GM23338 (cell line): Measurements from ENCODE around the gene TFDP1. TPM values are rescaled to one million over a fixed set of nuclear protein-coding genes. Genes with fewer than 3 reads are reported as not detected.
A peak's percentile ranks its signal among the peaks of the same experiment; 100 is the strongest.

ENCODE experiments used
- ATAC-seq: fragments of 200-7000 bp; cut with Tn5 transposase; 3 replicates; pipeline ENCODE4 v1.9.1; 2020
- DNase-seq: peaks from one replicate; pipeline ENCODE4 v3.0.0-alpha.2; 2015; ENCODE audit warnings: low spot score
- H2AFZ ChIP-seq: fragments of 200-600 bp; sonication (generic); 2 replicates; pipeline ENCODE4 v1.8.0; 2016; ENCODE audit warnings: antibody characterized with exemption, mild to moderate bottlenecking, moderate library complexity
- H3F3A ChIP-seq: fragments of 200-600 bp; sonication (generic); replicated peaks from 2 replicates; pipeline ENCODE4 v1.8.0; 2017; ENCODE audit warnings: antibody characterized with exemption, mixed run types, low read depth
- H3K27ac ChIP-seq: fragments of 200-600 bp; sonication (generic); 2 replicates; pipeline ENCODE4 v1.6.1; 2016; ENCODE audit warnings: low read depth
- H3K27me3 ChIP-seq: fragments of 200-600 bp; sonication (generic); 2 replicates; pipeline ENCODE4 v1.8.0; 2016; ENCODE audit warnings: mild to moderate bottlenecking, mixed run types, moderate library complexity; ENCODE audit not compliant: insufficient read depth
- H3K36me3 ChIP-seq: fragments of 200-600 bp; sonication (generic); 2 replicates; pipeline ENCODE4 v1.8.0; 2016; ENCODE audit warnings: mild to moderate bottlenecking; ENCODE audit not compliant: insufficient read depth
- H3K4me1 ChIP-seq: fragments of 200-600 bp; sonication (generic); 2 replicates; pipeline ENCODE4 v1.8.0; 2016; ENCODE audit warnings: mild to moderate bottlenecking, moderate library complexity; ENCODE audit not compliant: insufficient read depth
- H3K4me2 ChIP-seq: fragments of 200-600 bp; sonication (generic); 2 replicates; pipeline ENCODE4 v1.7.1; 2017; ENCODE audit warnings: mixed run types
- H3K4me3 ChIP-seq: fragments of 200-600 bp; sonication (generic); 2 replicates; pipeline ENCODE4 v1.6.1; 2016; ENCODE audit warnings: mixed run types
- H3K79me2 ChIP-seq: fragments of 200-600 bp; sonication (generic); replicated peaks from 2 replicates; pipeline ENCODE4 v1.8.0; 2017; ENCODE audit warnings: mild to moderate bottlenecking; ENCODE audit not compliant: insufficient read depth
- H3K9me2 ChIP-seq: fragments of 200-600 bp; sonication (generic); 2 replicates; pipeline ENCODE4 v1.8.0; 2017; ENCODE audit not compliant: insufficient read depth
- H4K20me1 ChIP-seq: fragments of 200-600 bp; sonication (generic); replicated peaks from 2 replicates; pipeline ENCODE4 v1.8.0; 2017; ENCODE audit warnings: mild to moderate bottlenecking; ENCODE audit not compliant: insufficient read depth
- H3K27ac Mint-ChIP-seq: 2 replicates; pipeline ENCODE4 v1.8.0; 2020; ENCODE audit warnings: inconsistent platforms, mild to moderate bottlenecking, moderate library complexity, mixed read lengths
- H3K27me3 Mint-ChIP-seq: 3 replicates; pipeline ENCODE4 v1.8.0; 2022; ENCODE audit warnings: low read depth, mild to moderate bottlenecking, moderate library complexity, mixed read lengths, inconsistent platforms; ENCODE audit not compliant: insufficient read depth, poor library complexity
- H3K36me3 Mint-ChIP-seq: 3 replicates; pipeline ENCODE4 v1.8.0; 2021; ENCODE audit warnings: low read depth, mild to moderate bottlenecking, inconsistent platforms, moderate library complexity, mixed read lengths
- H3K4me1 Mint-ChIP-seq: 3 replicates; pipeline ENCODE4 v1.8.0; 2020; ENCODE audit warnings: mild to moderate bottlenecking, inconsistent platforms, mixed read lengths
- H3K4me3 Mint-ChIP-seq: 3 replicates; pipeline ENCODE4 v1.8.0; 2021; ENCODE audit warnings: moderate library complexity, mild to moderate bottlenecking, inconsistent platforms, mixed read lengths
- H3K9me3 Mint-ChIP-seq: 3 replicates; pipeline ENCODE4 v1.8.0; 2020; ENCODE audit warnings: moderate library complexity, mild to moderate bottlenecking, inconsistent platforms, mixed read lengths
- EZH2 ChIP-seq: fragments of 200-600 bp; sonication (generic); IDR thresholded peaks from one replicate; pipeline ENCODE4 v1.8.0; 2017; ENCODE audit warnings: antibody characterized with exemption, mild to moderate bottlenecking, low read depth; ENCODE audit not compliant: unreplicated experiment
- NANOG ChIP-seq: IDR thresholded peaks from 2 replicates; pipeline ENCODE4 v1.6.1; 2016; ENCODE audit warnings: antibody characterized with exemption, borderline replicate concordance
- POLR2AphosphoS5 ChIP-seq: IDR thresholded peaks from 2 replicates; pipeline ENCODE4 v1.6.1; 2016; ENCODE audit warnings: antibody characterized with exemption, low read depth
- polyA plus RNA-seq: library from polyadenylated mRNA; unstranded; fragments of >200 nt; fragmentation: Nextera tagmentation; extraction: Ambion mirVana; gene quantifications from 2 replicates; pipeline ENCODE4 v1.2.1, GENCODE V29; 2016
- total RNA-seq: library from RNA; depleted of rRNA; stranded (reverse); fragments of >200 nt; shearing (Covaris generic); gene quantifications from 2 replicates; pipeline ENCODE4 v1.2.3, GENCODE V29; 2014
- TF ChIP-seq, protein P1 (sequence below), 2 experiments: fragments of 200-600 bp in 1 of 2; sonication (generic) in 1 of 2; conservative IDR thresholded peaks; 2 replicates each; pipeline versions ENCODE4 v1.5.1 to v1.6.1; 2016 to 2017; ENCODE audit warnings: antibody characterized with exemption in 2 of 2, low read depth in 2 of 2, mild to moderate bottlenecking in 2 of 2, moderate library complexity in 1 of 2

TFDP1 gene
- total and polyA plus RNA-seq, 2 experiments from 2014 or later, result 42.9 to 80.0 TPM

DNA sequence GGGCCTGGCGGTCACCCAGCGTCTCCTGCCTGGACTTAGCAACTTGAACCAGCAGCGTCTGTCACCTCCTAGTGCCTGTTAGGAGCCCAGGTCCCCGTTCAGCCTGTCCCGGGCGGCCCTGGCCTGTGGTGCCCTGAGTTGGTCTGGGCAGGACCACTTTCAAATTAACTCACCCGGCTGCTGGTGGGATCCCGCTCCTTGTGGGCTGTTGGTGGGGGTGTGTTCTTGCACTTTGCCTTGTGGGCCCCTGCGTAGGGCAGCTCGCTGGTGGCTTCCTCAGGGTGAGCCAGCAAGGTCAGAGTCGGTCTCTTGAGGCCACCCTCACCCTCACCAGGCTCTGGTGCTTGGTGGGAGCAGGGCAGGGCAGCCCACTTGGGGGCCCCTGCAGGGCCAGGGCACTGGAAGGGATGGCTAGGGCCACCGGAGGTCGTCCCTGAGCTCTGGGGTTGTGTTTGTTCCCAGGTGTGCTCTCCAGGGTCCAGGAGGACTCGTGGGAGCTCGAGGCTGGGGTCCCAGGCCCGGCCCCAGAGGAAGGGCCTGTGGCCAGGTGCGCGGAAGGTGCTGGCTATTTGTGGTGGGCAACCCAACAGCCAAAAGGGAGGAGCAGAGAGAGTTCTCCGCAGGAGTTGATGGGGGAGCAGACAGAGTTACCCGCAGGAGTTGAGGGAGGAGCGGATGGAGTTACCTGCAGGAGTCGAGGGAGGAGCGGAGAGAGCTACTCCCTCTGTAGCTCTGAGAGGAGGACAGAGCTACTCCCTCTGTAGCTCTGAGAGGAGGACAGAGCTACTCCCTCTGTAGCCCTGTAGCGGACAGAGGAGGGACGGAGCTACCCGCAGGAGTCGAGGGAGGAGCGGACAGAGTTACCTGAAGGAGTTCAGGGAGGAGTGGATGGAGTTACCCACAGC, 16.9 kb downstream of the TFDP1 start (continued):
- TF ChIP-seq, protein P1, sequence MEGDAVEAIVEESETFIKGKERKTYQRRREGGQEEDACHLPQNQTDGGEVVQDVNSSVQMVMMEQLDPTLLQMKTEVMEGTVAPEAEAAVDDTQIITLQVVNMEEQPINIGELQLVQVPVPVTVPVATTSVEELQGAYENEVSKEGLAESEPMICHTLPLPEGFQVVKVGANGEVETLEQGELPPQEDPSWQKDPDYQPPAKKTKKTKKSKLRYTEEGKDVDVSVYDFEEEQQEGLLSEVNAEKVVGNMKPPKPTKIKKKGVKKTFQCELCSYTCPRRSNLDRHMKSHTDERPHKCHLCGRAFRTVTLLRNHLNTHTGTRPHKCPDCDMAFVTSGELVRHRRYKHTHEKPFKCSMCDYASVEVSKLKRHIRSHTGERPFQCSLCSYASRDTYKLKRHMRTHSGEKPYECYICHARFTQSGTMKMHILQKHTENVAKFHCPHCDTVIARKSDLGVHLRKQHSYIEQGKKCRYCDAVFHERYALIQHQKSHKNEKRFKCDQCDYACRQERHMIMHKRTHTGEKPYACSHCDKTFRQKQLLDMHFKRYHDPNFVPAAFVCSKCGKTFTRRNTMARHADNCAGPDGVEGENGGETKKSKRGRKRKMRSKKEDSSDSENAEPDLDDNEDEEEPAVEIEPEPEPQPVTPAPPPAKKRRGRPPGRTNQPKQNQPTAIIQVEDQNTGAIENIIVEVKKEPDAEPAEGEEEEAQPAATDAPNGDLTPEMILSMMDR (conservative IDR thresholded peaks at IDR 0.05; ENCODE audit: low read depth in 2 of 2), result no peak
- TF ChIP-seq EZH2, result no peak
- no peak for TF ChIP-seq POLR2AphosphoS5

GRCh38 chr13:113602291-113602988, 17.9 kb downstream of the TFDP1 start:
- H3K36me3 Mint-ChIP-seq, result peaks cover 44% of the 10 kb centered on the region
- peaks cover 19% of the 10 kb centered on the region for H3K27me3 Mint-ChIP-seq
- TF ChIP-seq, protein P1 (conservative IDR thresholded peaks at IDR 0.05; ENCODE audit: low read depth in 2 of 2), result no peak
- ATAC-seq (peak; percentile 54), DNase-seq (no peak)
- Histone ChIP-seq H3F3A (no peaks in the 10 kb centered on the region), H3K27ac (no peak overlapping the region), H3K36me3 (no peaks in the 10 kb centered on the region), H3K9me2 (no peaks in the 10 kb centered on the region), H3K4me2 (no peak overlapping the region), H2AFZ (no peak overlapping the region), H3K27me3 (no peaks in the 10 kb centered on the region), H4K20me1 (peaks cover 8% of the 10 kb centered on the region), H3K79me2 (peaks cover 87% of the 10 kb centered on the region), H3K4me3 (no peak overlapping the region), H3K4me1 (no peaks in the 10 kb centered on the region)
- no peak overlapping the region; the same call in 1 of the 2 replicates for H3K27ac Mint-ChIP-seq
- H3K4me1 Mint-ChIP-seq, result peaks cover 16% of the 10 kb centered on the region
- no peak overlapping the region; the same call in 2 of the 3 replicates for H3K4me3 Mint-ChIP-seq
- H3K9me3 Mint-ChIP-seq, result 0 out of 3 replicates have a peak, but pooled peaks cover 3% of the 10 kb centered on the region

GRCh38 chr13:113603116-113603710, 18.7 kb downstream of the TFDP1 start:
- H3K4me1 Mint-ChIP-seq, result peaks cover 16% of the 10 kb centered on the region
- H3K9me3 Mint-ChIP-seq, result 0 out of 3 replicates have a peak, but pooled peaks cover 3% of the 10 kb centered on the region
- TF ChIP-seq POLR2AphosphoS5, result no peak
- TF ChIP-seq NANOG, result no peak
- H3K9me2 ChIP-seq, result no peaks in the 10 kb centered on the region
- no peak overlapping the region for H3K27ac ChIP-seq
- no peaks in the 10 kb centered on the region for H3K36me3 ChIP-seq
- no peaks in the 10 kb centered on the region for H3F3A ChIP-seq
- no peak overlapping the region for H2AFZ ChIP-seq
- H3K27me3 Mint-ChIP-seq, result peaks cover 19% of the 10 kb centered on the region
- DNase-seq, result no peak
- no peaks in the 10 kb centered on the region for H3K27me3 ChIP-seq
- no peak overlapping the region for H3K4me2 ChIP-seq
- H3K4me1 ChIP-seq, result no peaks in the 10 kb centered on the region
- peaks cover 40% of the 10 kb centered on the region for H3K36me3 Mint-ChIP-seq
- no peak for ATAC-seq
- peaks cover 8% of the 10 kb centered on the region for H4K20me1 ChIP-seq
- no peak overlapping the region; the same call in 1 of the 2 replicates for H3K27ac Mint-ChIP-seq
- no peak overlapping the region for H3K4me3 Mint-ChIP-seq
- peaks cover 81% of the 10 kb centered on the region for H3K79me2 ChIP-seq
- no peak overlapping the region for H3K4me3 ChIP-seq
